K562 (cell line): Measurements from ENCODE around the gene ATXN2L. TPM values are rescaled to one million over a fixed set of nuclear protein-coding genes. Genes with fewer than 3 reads are reported as not detected.
"Not testable (repeated sequence)": the region's sequence is repeated elsewhere in the genome, so short reads cannot be mapped to it uniquely, and the experiment has no call there.

Experiments used
- ATAC-seq: fragments of 200-7000 bp; cut with Tn5 transposase; 3 replicates; pipeline ENCODE4 v1.9.1; 2020; ENCODE audit warnings: moderate library complexity
- BruUV-seq: library from RNA; stranded (reverse); fragments of 400-500 nt; replicated peaks from 2 replicates; lab custom pipeline; 2021; lab: Mats Ljungman, UMichigan
- CTCF ChIA-PET: fragments of 300-600 bp; formaldehyde crosslinking; extraction: SDS; loops from one replicate; lab custom pipeline; 2021; ENCODE audit warnings: low intra/inter-chr PET ratio; lab: Yijun Ruan, JAX
- POLR2A ChIA-PET: fragments of 300-600, 350-650 bp; sonication (Branson Sonifier 250); formaldehyde crosslinking; extraction: SDS; loops from one replicate; lab custom pipeline; 2021; ENCODE audit warnings: antibody characterized with exemption, inconsistent platforms; lab: Yijun Ruan, JAX
- DNase-seq, 4 experiments: peaks; one replicate each; pipeline versions ENCODE4 v3.0.0 to v3.0.0-alpha.2; 2011 to 2018; ENCODE audit warnings: low spot score in 3 of 4, mixed read lengths in 3 of 4; ENCODE audit errors: extremely low read depth in 1 of 4
- FAIRE-seq: peaks from 2 replicates; lab custom pipeline; 2011; peaks lifted over from hg19 to GRCh38; lab: Jason Lieb, UNC
- H2AFZ ChIP-seq: 2 replicates; pipeline ENCODE4 v1.6.0; 2011; ENCODE audit warnings: low read depth, low read length, control low read depth, inconsistent platforms
- H3K27ac ChIP-seq: fragments of 200-600 bp; 3 replicates; pipeline ENCODE4 v1.8.0; 2011; ENCODE audit warnings: low read depth, mild to moderate bottlenecking, control low read depth, inconsistent platforms, low read length, moderate library complexity, mixed read lengths; ENCODE audit errors: extremely low read depth
- H3K27me3 ChIP-seq, 2 experiments: fragments of 300-600 bp in 1 of 2; 2 replicates in 1 of 2; 3 replicates in 1 of 2; pipeline versions ENCODE4 v1.6.0 to v1.8.0; 2011; ENCODE audit warnings: inconsistent platforms in 2 of 2, low read length in 2 of 2, mild to moderate bottlenecking in 1 of 2, mixed read lengths in 1 of 2, moderate library complexity in 1 of 2; ENCODE audit not compliant: control insufficient read depth in 2 of 2, insufficient read depth in 2 of 2
- H3K36me3 ChIP-seq: fragments of 300-600 bp; 3 replicates; pipeline ENCODE4 v1.8.0; 2011; ENCODE audit warnings: mild to moderate bottlenecking, low read length, inconsistent platforms; ENCODE audit not compliant: control insufficient read depth, insufficient read depth
- H3K4me1 ChIP-seq, 2 experiments: fragments of 200-600 bp in 1 of 2; replicated peaks in 1 of 2; 2 replicates in 1 of 2; 3 replicates in 1 of 2; pipeline versions ENCODE4 v1.5.1 to v1.8.0; 2011; ENCODE audit warnings: inconsistent platforms in 2 of 2, low read length in 2 of 2, mild to moderate bottlenecking in 1 of 2, mixed read lengths in 1 of 2, moderate library complexity in 1 of 2; ENCODE audit not compliant: control insufficient read depth in 2 of 2, insufficient read depth in 2 of 2
- H3K4me2 ChIP-seq: 2 replicates; pipeline ENCODE4 v1.6.1; 2011; ENCODE audit warnings: low read length, control low read depth, inconsistent platforms, mixed read lengths; ENCODE audit not compliant: insufficient read depth
- H3K4me3 ChIP-seq: fragments of 200-600 bp; sonication (generic), shearing (Covaris generic); 2 replicates; pipeline ENCODE4 v1.5.1; 2016; ENCODE audit warnings: control low read depth, inconsistent platforms
- H3K79me2 ChIP-seq: fragments of 200-600 bp; 3 replicates; pipeline ENCODE4 v1.8.0; 2011; ENCODE audit warnings: low read length, inconsistent platforms; ENCODE audit not compliant: control insufficient read depth, insufficient read depth
- H3K9ac ChIP-seq, 2 experiments: 2 replicates each; pipeline versions ENCODE4 v1.6.0 to v1.6.1; 2011; ENCODE audit warnings: low read depth in 2 of 2, low read length in 2 of 2, control low read depth in 1 of 2, inconsistent platforms in 1 of 2, mild to moderate bottlenecking in 1 of 2, mixed read lengths in 1 of 2; ENCODE audit not compliant: insufficient read depth in 1 of 2
- H3K9me1 ChIP-seq: one replicate; pipeline ENCODE4 v1.6.0; 2011; ENCODE audit warnings: inconsistent platforms, mild to moderate bottlenecking, low read length, moderate library complexity; ENCODE audit not compliant: control insufficient read depth, insufficient read depth
- H3K9me3 ChIP-seq: replicated peaks from 2 replicates; pipeline ENCODE4 v1.5.1; 2011; ENCODE audit warnings: low read depth, low read length, inconsistent platforms; ENCODE audit not compliant: control insufficient read depth, insufficient read depth
- H4K20me1 ChIP-seq: replicated peaks from 2 replicates; pipeline ENCODE4 v1.6.1; 2011; ENCODE audit warnings: low read length, inconsistent platforms, mixed read lengths; ENCODE audit not compliant: control insufficient read depth, insufficient read depth
- CEBPB ChIP-seq: fragments of 450-650 bp; IDR thresholded peaks from 2 replicates; pipeline ENCODE4 v1.6.1; 2016; ENCODE audit warnings: missing genetic modification characterization, missing compliant biosample characterization
- ELF1 ChIP-seq: fragments of 200-800 bp; sonication (Bioruptor generic); IDR thresholded peaks from 2 replicates; pipeline ENCODE4 v1.6.1; 2016; ENCODE audit warnings: missing genetic modification characterization, missing compliant biosample characterization
- ESRRA ChIP-seq: fragments of 450-650 bp; IDR thresholded peaks from 2 replicates; pipeline ENCODE4 v1.6.1; 2014; ENCODE audit warnings: low read depth, mild to moderate bottlenecking, moderate library complexity, borderline replicate concordance
- HNRNPK ChIP-seq: fragments of 200-400 bp; formaldehyde crosslinking; IDR thresholded peaks from one replicate; pipeline ENCODE4 v1.6.1; 2018; ENCODE audit warnings: mild to moderate bottlenecking, low read depth, low read length; ENCODE audit not compliant: poor library complexity, severe bottlenecking
- MLX ChIP-seq, 2 experiments: fragments of 450-650 bp in 1 of 2; sonication (generic) in 1 of 2; formaldehyde crosslinking; conservative IDR thresholded peaks; 2 replicates each; pipeline versions ENCODE4 v1.4.0 to v1.8.1; 2020 to 2022; ENCODE audit warnings: mild to moderate bottlenecking in 1 of 2, missing genetic modification reagents in 1 of 2
- THRA ChIP-seq: fragments of 450-650 bp; IDR thresholded peaks from 2 replicates; pipeline ENCODE4 v1.6.1; 2017; ENCODE audit warnings: mild to moderate bottlenecking, moderate library complexity
- WGBS: fragments of 100-300 bp; shearing (Covaris generic); methylation state at CpG from one replicate; pipeline ENCODE4 v1.1.6; 2016; ENCODE audit warnings: low coverage, mixed read lengths; ENCODE audit not compliant: insufficient coverage; ENCODE audit errors: missing lambda C conversion rate; 5-methylcytosine and 5-hydroxymethylcytosine counted together
- in situ Hi-C: fragments of 300-500 bp; cut with MboI; formaldehyde crosslinking; loops from 4 replicates; pipeline ENCODE4 v1.15.0; 2018; ENCODE audit warnings: inconsistent platforms, mixed read lengths
- intact Hi-C: fragments of 100-400 bp; cut with micrococcal nuclease; formaldehyde crosslinking; loops from 2 replicates; pipeline ENCODE4 v1.14.2; 2022
- polyA plus RNA-seq, 8 experiments: library from polyadenylated mRNA; depleted of rRNA in 4 of 8; stranded (reverse) in 5 of 8; unstranded in 3 of 8; fragments of >200 nt; fragmentation: Nextera tagmentation in 2 of 8; fragmentation: Illumina TruSeq in 1 of 8; extraction: Ambion mirVana in 2 of 8; extraction: Trizol in 1 of 8; gene quantifications; 2 replicates each; pipeline versions ENCODE4 v1.2.1 to v1.2.3, GENCODE V29; 2011 to 2014; ENCODE audit warnings: inconsistent platforms in 1 of 8, missing spikeins in 1 of 8
- total RNA-seq, 7 experiments: library from RNA; depleted of rRNA in 6 of 7; stranded (reverse); fragments of >200 nt in 6 of 7; fragmentation: Illumina TruSeq in 2 of 7; extraction: Trizol in 2 of 7; gene quantifications; 2 replicates each; pipeline versions ENCODE4 v1.2.1 to v1.2.3, GENCODE V29; 2011 to 2021; ENCODE audit warnings: low replicate concordance in 1 of 7

The ATXN2L gene
- total and polyA plus RNA-seq, 9 of the 15 experiments (the other 6 are each of a cell fraction or from before 2014, with no cell fraction given): 3.8 to 280 (median 37.2) TPM

GRCh38 chr16:28881565-28881964, 58.8 kb downstream of the ATXN2L start:
- in situ Hi-C loops, H4K20me1 ChIP-seq, CTCF ChIA-PET, H3K9ac ChIP-seq, ATAC-seq, H3K36me3 ChIP-seq, H3K4me3 ChIP-seq, H3K27me3 ChIP-seq, H3K27ac ChIP-seq, H3K4me2 ChIP-seq, H3K9me1 ChIP-seq, BruUV-seq, H3K9me3 ChIP-seq, FAIRE-seq, H3K79me2 ChIP-seq, DNase-seq, H2AFZ ChIP-seq: not testable (repeated sequence)
- H3K4me1 ChIP-seq: peaks cover 11 to 53% of the 10 kb centered on the region in 2 experiments; a peak in 4 of 5 replicates
- 87% methylated on average over 4 of the region's 4 CpGs for WGBS
- intact Hi-C loops: loop anchor here (5.0 kb wide), 2 partner anchors 34 to 56 kb away; partner anchors contain the start of gene TUFM
- POLR2A ChIA-PET: interaction anchor here (0.7 kb wide), 1 partner anchor 53 kb away, joined by 3 read pairs; no protein-coding TSS in a partner anchor
- peak; percentile 29; the same call in 1 of the 2 replicates for TF ChIP-seq CEBPB (tag)

- in situ Hi-C loops: no loop called here
- CTCF ChIA-PET: no interaction called here
These were observed 59.9 kb downstream of the ATXN2L start for GRCh38 chr16:28882551-28883160.

More at GRCh38 chr16:28882551-28883160, 59.9 kb downstream of the ATXN2L start:
- Histone ChIP-seq H3K4me1 (peaks cover 11 to 43% of the 10 kb centered on the region in 2 experiments; a peak in 4 of 5 replicates), H3K9me1 (no peaks in the 10 kb centered on the region), H3K4me3 (no peak overlapping the region), H3K4me2 (no peak overlapping the region), H3K27ac (no peak overlapping the region), H3K79me2 (peaks cover 9% of the 10 kb centered on the region), H3K36me3 (no peaks in the 10 kb centered on the region), H3K9me3 (no peaks in the 10 kb centered on the region), H4K20me1 (no peaks in the 10 kb centered on the region), H3K9ac (peak overlapping the region in 1 of 2 experiments; percentile 77; a peak in 2 of 4 replicates), H3K27me3 (no peaks in the 10 kb centered on the region), H2AFZ (no peak overlapping the region)
- intact Hi-C loops: loop anchor here (5.0 kb wide), 2 partner anchors 35 to 55 kb away; partner anchors contain the start of gene TUFM
- FAIRE-seq: no peak
- ATAC-seq: no peak
- POLR2A ChIA-PET: no interaction called here
- BruUV-seq: no TSS peak
- TF ChIP-seq ESRRA (0 out of 2 replicates have a peak, but pooled peaks have one; percentile 21), HNRNPK (no peak), ELF1 (no peak), MLX (CRISPR knock-in tag; conservative IDR thresholded peaks at IDR 0.05) (no peak), THRA (no peak)
- DNase-seq: no peak
- WGBS: 68% methylated on average over 20 of the region's 24 CpGs
